Urothelium cell line (cell line): ENCODE measurements around the gene CAV1.

ENCODE experiments used
- DNase-seq: peaks from one replicate; pipeline ENCODE4 v3.0.0; 2011; ENCODE audit warnings: low spot score, mixed read lengths
- FAIRE-seq: peaks from 2 replicates; lab custom pipeline; 2011; peaks lifted over from hg19 to GRCh38; lab: Jason Lieb, UNC

The CAV1 gene

GRCh38 chr7:116528008-116528789 lies 3.4 kb downstream of the CAV1 start:
- DNase-seq, result peak; percentile 57
- no peak for FAIRE-seq

DNA sequence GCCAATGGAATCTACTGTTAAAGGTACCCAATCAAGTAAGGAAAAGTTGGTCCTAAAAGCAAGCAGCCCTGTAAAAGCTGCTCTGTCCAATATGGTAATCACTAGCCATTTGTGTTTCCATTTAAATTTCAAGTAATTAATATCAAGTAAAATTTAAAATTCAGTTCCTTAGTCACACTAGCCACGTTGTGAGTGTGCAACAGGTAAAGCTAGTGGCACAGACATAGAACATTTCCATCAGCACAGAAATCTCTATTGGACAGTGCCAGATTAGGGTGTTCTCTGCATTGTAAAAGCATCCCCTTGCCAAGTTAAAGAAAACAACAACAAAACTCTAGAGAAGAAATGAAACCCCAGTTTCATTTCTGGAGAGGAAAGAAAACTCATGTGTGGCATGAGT lies 4.4 kb downstream of the CAV1 start:
- FAIRE-seq (no peak), DNase-seq (no peak)

DNA sequence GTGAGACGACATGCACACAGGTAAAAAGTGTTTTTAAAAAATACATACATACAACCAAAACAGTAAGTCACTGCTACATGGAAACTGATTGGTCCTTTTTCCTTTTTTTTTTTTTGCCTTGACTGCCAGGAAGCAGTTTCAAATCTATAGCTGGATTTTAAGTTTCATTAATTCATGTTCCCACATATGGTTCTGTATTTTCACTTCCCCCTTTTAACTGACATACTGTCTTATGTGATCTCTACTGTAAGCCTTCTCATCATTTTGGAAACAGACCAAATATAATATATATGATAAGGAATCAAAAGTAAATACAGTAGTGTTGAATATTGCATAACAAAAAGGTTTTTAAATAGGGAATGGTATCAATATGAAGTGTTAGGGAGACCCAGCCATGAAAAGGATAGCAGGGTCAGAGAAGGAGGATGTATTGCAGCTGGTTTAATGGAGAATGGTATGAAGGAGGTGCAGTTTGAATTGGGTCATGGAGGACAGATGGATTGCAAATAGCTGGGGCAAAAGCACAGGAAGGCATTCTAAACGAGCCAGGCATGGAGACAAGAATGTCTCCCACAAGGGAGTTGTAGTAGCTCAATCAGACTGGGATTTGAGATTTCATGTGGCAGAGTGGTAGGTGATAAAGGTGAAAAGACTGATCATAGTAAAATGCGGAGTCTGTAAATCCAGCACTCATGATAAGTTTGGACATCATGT lies 5.4 kb downstream of the CAV1 start:
- FAIRE-seq (no peak), DNase-seq (no peak)

DNA sequence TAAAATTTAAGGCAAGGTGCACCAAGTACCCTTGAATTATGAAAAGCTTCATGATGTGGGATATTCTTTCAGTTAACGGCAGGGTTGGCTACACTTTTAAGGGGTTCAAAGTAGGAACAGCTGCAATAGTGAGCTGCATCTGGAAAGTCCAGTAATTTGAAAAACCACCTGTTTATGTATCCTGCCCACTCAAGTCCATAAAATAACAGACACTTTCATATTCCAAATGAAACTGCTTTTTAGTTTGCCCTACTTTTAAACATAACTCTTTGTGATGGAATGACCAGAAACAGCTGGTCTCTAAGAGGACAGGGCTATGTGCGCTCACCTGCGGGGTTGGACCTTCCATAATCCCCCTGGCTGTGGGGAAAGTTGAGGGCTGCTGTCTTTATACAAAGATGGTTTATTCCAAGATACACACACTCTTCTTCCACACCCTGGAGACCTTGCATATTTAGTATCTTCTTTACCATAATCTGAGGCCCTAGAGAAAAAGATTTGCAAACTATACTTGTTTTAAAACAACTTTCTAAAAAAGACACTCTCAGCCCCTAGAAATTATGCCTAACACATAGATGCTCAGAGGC lies 7.4 kb downstream of the CAV1 start:
- no peak for DNase-seq
- no peak for FAIRE-seq

- no peak for DNase-seq
- no peak for FAIRE-seq
Measured at GRCh38 chr7:116534790-116535189, 10.0 kb downstream of the CAV1 start.

- FAIRE-seq (no peak), DNase-seq (no peak)
Measured at GRCh38 chr7:116535416-116535815, 10.6 kb downstream of the CAV1 start.

- no peak for FAIRE-seq
- no peak for DNase-seq
Measured at GRCh38 chr7:116538138-116538537, 13.3 kb downstream of the CAV1 start.

DNA sequence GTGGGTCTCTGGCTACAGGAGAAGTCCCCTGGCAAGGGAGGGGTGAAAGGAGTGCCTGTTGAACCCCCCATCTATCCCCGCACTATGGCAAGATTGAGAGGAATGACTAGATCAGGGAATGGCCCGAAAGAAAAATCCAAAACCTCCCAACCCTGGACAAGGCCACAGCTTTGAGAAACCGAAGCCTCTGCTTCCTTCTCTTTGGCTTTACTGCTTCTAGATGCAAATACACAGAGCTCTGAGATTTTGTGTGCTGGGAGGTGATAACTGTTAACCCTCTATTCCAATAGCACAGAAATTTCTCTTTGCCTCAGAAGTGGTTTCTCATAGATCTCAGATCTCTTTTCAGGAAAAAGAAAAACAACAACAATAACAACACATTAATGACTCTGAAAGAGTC lies 15.0 kb downstream of the CAV1 start:
- FAIRE-seq, result no peak
- no peak for DNase-seq

DNA sequence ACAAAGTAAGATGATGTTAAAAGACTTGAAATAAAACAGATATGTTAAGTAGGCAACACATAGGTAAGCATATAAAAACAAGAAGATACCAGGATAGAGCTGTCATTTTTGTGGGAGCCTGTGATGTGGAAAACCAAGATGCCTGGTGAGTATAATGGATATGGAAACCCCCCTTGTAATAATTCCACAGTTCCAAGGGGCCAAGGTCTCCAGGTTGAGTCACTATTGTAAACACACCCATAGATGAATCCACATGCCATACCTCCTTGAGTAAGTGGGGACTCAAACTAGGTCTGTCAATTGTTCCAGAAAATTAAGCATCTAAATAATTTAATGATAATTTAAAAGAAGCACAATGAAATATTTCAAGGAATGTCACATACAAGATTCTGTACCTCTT lies 15.9 kb downstream of the CAV1 start:
- no peak for DNase-seq
- FAIRE-seq, result no peak

GRCh38 chr7:116541951-116542350 lies 17.1 kb downstream of the CAV1 start:
- no peak for DNase-seq
- FAIRE-seq, result no peak

GRCh38 chr7:116542618-116543017 lies 17.8 kb downstream of the CAV1 start:
- DNase-seq (no peak), FAIRE-seq (no peak)

GRCh38 chr7:116543664-116544063 lies 18.8 kb downstream of the CAV1 start:
- no peak for DNase-seq
- no peak for FAIRE-seq

GRCh38 chr7:116544487-116544886 lies 19.7 kb downstream of the CAV1 start:
- FAIRE-seq (no peak), DNase-seq (no peak)

GRCh38 chr7:116545411-116545993 lies 20.7 kb downstream of the CAV1 start:
- FAIRE-seq (no peak), DNase-seq (no peak)

DNA sequence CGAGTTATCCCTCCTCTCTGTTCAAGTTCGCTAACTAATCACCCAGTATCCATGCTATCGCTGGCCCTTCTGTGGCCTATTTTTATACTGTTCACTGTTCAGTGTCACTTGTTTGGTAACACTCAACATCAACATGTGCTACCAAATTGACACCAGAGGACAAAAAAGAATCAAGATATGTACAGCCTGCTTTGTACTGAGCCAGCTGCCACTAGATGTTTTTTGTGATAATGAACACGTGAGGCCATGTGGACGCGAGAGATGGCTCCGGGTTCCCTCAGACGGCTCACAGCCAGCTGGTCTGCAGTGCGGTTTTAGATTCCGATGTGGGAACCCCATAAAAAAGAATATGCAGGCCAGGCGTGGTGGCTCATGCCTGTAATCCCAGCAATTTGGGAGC lies 21.2 kb downstream of the CAV1 start:
- FAIRE-seq, result no peak
- no peak for DNase-seq

GRCh38 chr7:116546916-116547315 lies 22.1 kb downstream of the CAV1 start:
- no peak for FAIRE-seq

DNA sequence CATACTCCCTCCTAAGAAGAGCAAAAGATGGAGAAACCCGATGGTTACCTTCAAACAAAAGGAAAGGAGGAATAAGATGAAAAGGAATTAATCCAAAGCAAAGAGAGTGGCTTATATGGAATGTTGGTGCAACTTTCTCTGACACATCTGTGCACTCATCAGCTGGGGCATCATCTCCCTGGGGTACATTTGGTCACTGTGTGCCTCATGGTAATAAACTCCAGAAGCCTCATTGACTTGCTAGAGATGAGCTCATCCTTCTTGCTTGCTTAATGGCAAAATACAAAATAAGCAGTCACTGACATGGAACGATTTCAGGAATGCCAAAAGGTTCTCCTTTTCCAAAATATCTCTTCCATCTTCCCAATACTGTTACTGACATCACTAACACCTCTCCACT lies 22.5 kb downstream of the CAV1 start:
- DNase-seq, result no peak

More at GRCh38 chr7:116546916-116547315, 22.1 kb downstream of the CAV1 start:
- DNase-seq, result no peak

GRCh38 chr7:116548506-116548905 lies 23.7 kb downstream of the CAV1 start:
- no peak for DNase-seq
- FAIRE-seq, result no peak

More for the DNA sequence above, 22.5 kb downstream of the CAV1 start:
- no peak for FAIRE-seq

DNA sequence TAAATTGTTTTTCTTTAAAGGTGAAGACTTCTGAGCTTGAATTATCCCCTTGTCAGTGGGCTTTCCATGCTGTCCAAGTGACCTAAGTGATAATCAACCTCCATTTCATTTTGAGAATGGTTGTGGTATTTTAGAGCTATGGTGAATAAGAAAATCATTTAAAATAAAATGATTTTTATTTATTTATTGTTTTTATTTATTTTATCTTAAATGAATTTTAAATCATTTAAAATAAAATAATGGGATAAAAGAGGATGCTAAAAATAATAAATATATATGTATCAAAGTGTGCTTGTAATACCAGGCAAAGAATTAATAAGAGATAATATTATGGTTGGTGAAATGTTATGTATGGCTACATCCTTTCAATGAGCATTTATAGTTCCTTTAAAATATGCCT lies 24.5 kb downstream of the CAV1 start:
- no peak for DNase-seq
- FAIRE-seq, result no peak

DNA sequence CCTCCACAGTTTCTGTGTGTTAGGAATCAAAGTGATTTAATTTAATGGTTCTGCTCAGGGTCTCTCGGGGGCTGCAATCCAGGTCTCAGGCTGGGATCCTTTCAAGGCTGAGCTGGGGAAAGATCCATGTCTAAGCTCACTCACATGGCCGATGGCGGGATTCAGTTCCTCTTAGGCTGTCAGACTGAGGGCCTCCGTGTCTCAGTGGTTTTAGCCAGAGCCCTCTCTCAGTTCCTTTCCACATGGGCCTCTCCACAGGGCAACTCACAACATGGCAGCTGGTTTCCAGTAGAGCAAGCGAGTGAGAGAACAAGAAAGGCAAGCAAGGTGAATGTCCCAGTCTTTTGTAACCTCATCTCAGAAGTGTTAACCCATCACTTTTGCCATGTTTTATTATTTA lies 26.9 kb downstream of the CAV1 start:
- DNase-seq (no peak), FAIRE-seq (no peak)

DNA sequence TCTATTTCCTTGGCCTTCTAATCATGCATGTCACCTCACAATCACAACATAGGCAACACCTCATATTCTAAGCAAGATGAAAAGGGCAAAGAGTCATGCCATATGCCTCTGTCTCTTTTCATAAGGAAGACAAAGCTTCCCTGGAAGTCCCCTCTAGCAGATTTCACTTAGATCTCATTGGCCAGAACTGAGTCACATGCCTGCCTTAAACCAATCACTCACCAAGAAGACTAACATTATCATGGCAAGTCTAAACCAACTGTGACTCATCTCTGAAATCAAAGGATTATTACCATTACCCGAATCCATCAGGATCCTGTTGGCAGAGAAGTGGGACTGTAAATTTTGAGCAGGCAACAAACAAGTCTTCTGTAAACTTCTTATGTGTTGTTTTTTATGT lies 27.8 kb downstream of the CAV1 start:
- DNase-seq (no peak), FAIRE-seq (no peak)
